Measurements from ENCODE around the gene HSPA6.

The HSPA6 gene

GRCh38 chr1:161503394-161503748 is 21.0 kb upstream of the HSPA6 start:
- POLR2A ChIA-PET: no interaction called here
- Histone ChIP-seq H3K27ac (ENCODE audit: extremely low read depth, low read depth, low read length) (no peak overlapping the region), H3K9me3 (ENCODE audit: control insufficient read depth, insufficient read depth, low read depth, low read length) (no peaks in the 10 kb centered on the region), H3K4me1 (ENCODE audit: control insufficient read depth, insufficient read depth, low read length) (peaks cover 14% of the 10 kb centered on the region), H3K4me3 (ENCODE audit: low read depth, low read length) (no peak overlapping the region), H3K36me3 (ENCODE audit: control insufficient read depth in 2 of 2, insufficient read depth in 1 of 2, low read length in 2 of 2) (no peaks in the 10 kb centered on the region)
- CTCF ChIA-PET: interaction anchor here (1.6 to 1.8 kb wide), 2 partner anchors 16 to 19 kb away, joined by 3 to 12 read pairs; no protein-coding TSS in a partner anchor
- TF ChIP-seq ZNF2 (tag by site-specific recombination; IDR thresholded peaks at IDR 0.05) (no peak), GLI2 (tag by site-specific recombination; IDR thresholded peaks at IDR 0.05; ENCODE audit: borderline replicate concordance, low read depth) (no peak), ZNF549 (tag by site-specific recombination; IDR thresholded peaks at IDR 0.05) (no peak), ZNF341 (tag by site-specific recombination; IDR thresholded peaks at IDR 0.05; ENCODE audit: low read depth) (no peak)

DNA sequence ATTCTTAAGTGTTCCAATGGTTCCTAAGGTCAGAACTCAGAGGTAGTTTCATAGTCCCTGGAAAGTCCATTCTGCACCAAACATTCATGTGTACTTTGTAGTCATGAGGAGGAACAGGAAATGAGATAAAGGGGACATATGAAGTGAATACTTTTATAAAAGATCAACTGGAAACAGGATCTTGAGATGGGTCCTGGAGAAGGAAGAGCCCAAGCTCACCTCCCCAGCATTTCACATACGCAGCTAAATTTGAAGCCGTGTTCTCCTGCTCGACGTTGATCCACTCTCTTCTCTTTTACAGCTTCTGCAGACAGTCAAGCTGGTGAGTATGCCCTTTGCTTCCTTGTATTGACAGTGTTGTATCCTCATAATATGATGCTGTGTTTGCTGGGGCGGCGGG is 18.7 kb upstream of the HSPA6 start:
- H3K36me3 ChIP-seq (ENCODE audit: control insufficient read depth in 2 of 2, insufficient read depth in 1 of 2, low read length in 2 of 2): no peaks in the 10 kb centered on the region
- H3K9me3 ChIP-seq (ENCODE audit: control insufficient read depth, insufficient read depth, low read depth, low read length): no peaks in the 10 kb centered on the region
- peaks cover 14% of the 10 kb centered on the region for H3K4me1 ChIP-seq (ENCODE audit: control insufficient read depth, insufficient read depth, low read length)
- ChIA-PET POLR2A (no interaction called here), CTCF (interaction anchor here (1.4 to 1.8 kb wide), 2 partner anchors 19 to 20 kb away, joined by 4 to 5 read pairs; no protein-coding TSS in a partner anchor)
- TF ChIP-seq ZNF112 (tag by site-specific recombination; IDR thresholded peaks at IDR 0.05) (no peak), ZNF132 (tag by site-specific recombination; IDR thresholded peaks at IDR 0.05; ENCODE audit: borderline replicate concordance) (no peak), SP3 (tag by site-specific recombination; IDR thresholded peaks at IDR 0.05) (no peak), ZBTB7A (tag by site-specific recombination; IDR thresholded peaks at IDR 0.05; ENCODE audit: low read depth) (no peak), ZNF585B (tag by site-specific recombination; IDR thresholded peaks at IDR 0.05) (no peak), ZNF530 (tag by site-specific recombination; IDR thresholded peaks at IDR 0.05; ENCODE audit: low read depth) (no peak), ZNF423 (tag by site-specific recombination; IDR thresholded peaks at IDR 0.05) (no peak), ZNF138 (tag by site-specific recombination; IDR thresholded peaks at IDR 0.05; ENCODE audit: borderline replicate concordance) (no peak), ZNF366 (tag by site-specific recombination; conservative IDR thresholded peaks at IDR 0.05) (no peak), ZNF292 (tag by site-specific recombination; IDR thresholded peaks at IDR 0.05; ENCODE audit: borderline replicate concordance, low read depth) (no peak), ZNF660 (tag by site-specific recombination; IDR thresholded peaks at IDR 0.05) (no peak), ZNF558 (tag by site-specific recombination; IDR thresholded peaks at IDR 0.05) (no peak), ZNF677 (tag by site-specific recombination; IDR thresholded peaks at IDR 0.05) (no peak)
- no peak overlapping the region for H3K4me3 ChIP-seq (ENCODE audit: low read depth, low read length)
- H3K27ac ChIP-seq (ENCODE audit: extremely low read depth, low read depth, low read length): no peak overlapping the region

DNA sequence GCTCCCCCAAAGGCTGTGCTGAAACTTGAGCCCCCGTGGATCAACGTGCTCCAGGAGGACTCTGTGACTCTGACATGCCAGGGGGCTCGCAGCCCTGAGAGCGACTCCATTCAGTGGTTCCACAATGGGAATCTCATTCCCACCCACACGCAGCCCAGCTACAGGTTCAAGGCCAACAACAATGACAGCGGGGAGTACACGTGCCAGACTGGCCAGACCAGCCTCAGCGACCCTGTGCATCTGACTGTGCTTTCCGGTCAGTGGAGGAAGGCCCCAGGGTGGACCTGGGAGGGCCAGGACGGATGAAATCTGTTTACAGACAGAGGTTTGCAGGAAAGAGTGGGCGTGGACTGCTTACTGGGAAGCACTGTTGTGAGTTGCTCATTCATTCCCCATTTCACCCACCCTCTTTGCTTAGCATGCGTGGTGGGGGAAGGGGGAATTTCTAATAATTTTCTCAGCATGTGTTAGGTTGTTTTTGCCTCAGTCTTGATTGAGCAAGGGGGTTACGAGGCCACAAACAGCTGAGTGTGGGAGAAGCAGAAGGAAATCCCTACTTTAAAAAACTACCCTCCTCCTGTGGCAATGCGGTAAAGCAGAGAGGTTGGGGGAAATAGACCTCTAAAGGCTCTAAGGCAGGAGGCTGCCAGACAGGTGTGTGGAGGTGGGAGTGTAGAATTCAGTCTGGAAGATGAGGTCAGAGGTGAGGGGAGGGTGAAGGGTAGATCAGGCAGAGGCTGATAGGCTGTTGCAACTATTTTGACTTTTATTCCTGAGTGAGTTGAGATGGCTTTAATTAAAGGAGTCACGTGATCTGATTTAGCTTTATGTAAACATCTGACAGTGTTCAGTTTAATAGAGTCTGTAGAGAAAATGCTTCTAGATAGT is 17.8 kb upstream of the HSPA6 start:
- ChIA-PET POLR2A (no interaction called here), CTCF (interaction anchor here (0.6 to 1.4 kb wide), 7 partner anchors 10 to 235 kb away, joined by 3 to 5 read pairs (median 4); no protein-coding TSS in a partner anchor)
- Histone ChIP-seq H3K9me3 (ENCODE audit: control insufficient read depth, insufficient read depth, low read depth, low read length) (no peaks in the 10 kb centered on the region), H3K4me1 (ENCODE audit: control insufficient read depth, insufficient read depth, low read length) (peaks cover 14% of the 10 kb centered on the region), H3K36me3 (ENCODE audit: control insufficient read depth in 2 of 2, insufficient read depth in 1 of 2, low read length in 2 of 2) (no peaks in the 10 kb centered on the region), H3K27ac (ENCODE audit: extremely low read depth, low read depth, low read length) (no peak overlapping the region), H3K4me3 (ENCODE audit: low read depth, low read length) (no peak overlapping the region)
- TF ChIP-seq KLF8 (tag by site-specific recombination; IDR thresholded peaks at IDR 0.05) (0 out of 2 replicates have a peak, but pooled peaks have one; percentile 36), ZBTB17 (tag by site-specific recombination; IDR thresholded peaks at IDR 0.05) (peak; percentile 92), ZNF837 (tag by site-specific recombination; IDR thresholded peaks at IDR 0.05) (no peak), ZIC2 (tag by site-specific recombination; IDR thresholded peaks at IDR 0.05) (peak; percentile 67), WT1 (tag by site-specific recombination; IDR thresholded peaks at IDR 0.05) (0 out of 2 replicates have a peak, but pooled peaks have one; percentile 50), SCRT2 (tag by site-specific recombination; IDR thresholded peaks at IDR 0.05) (0 out of 2 replicates have a peak, but pooled peaks have one; percentile 9)
- TF ChIP-seq, protein P1, sequence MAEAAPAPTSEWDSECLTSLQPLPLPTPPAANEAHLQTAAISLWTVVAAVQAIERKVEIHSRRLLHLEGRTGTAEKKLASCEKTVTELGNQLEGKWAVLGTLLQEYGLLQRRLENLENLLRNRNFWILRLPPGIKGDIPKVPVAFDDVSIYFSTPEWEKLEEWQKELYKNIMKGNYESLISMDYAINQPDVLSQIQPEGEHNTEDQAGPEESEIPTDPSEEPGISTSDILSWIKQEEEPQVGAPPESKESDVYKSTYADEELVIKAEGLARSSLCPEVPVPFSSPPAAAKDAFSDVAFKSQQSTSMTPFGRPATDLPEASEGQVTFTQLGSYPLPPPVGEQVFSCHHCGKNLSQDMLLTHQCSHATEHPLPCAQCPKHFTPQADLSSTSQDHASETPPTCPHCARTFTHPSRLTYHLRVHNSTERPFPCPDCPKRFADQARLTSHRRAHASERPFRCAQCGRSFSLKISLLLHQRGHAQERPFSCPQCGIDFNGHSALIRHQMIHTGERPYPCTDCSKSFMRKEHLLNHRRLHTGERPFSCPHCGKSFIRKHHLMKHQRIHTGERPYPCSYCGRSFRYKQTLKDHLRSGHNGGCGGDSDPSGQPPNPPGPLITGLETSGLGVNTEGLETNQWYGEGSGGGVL (tag by site-specific recombination; IDR thresholded peaks at IDR 0.05): peak; percentile 63
- TF ChIP-seq, protein P2, sequence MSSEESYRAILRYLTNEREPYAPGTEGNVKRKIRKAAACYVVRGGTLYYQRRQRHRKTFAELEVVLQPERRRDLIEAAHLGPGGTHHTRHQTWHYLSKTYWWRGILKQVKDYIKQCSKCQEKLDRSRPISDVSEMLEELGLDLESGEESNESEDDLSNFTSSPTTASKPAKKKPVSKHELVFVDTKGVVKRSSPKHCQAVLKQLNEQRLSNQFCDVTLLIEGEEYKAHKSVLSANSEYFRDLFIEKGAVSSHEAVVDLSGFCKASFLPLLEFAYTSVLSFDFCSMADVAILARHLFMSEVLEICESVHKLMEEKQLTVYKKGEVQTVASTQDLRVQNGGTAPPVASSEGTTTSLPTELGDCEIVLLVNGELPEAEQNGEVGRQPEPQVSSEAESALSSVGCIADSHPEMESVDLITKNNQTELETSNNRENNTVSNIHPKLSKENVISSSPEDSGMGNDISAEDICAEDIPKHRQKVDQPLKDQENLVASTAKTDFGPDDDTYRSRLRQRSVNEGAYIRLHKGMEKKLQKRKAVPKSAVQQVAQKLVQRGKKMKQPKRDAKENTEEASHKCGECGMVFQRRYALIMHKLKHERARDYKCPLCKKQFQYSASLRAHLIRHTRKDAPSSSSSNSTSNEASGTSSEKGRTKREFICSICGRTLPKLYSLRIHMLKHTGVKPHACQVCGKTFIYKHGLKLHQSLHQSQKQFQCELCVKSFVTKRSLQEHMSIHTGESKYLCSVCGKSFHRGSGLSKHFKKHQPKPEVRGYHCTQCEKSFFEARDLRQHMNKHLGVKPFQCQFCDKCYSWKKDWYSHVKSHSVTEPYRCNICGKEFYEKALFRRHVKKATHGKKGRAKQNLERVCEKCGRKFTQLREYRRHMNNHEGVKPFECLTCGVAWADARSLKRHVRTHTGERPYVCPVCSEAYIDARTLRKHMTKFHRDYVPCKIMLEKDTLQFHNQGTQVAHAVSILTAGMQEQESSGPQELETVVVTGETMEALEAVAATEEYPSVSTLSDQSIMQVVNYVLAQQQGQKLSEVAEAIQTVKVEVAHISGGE (tag by site-specific recombination; conservative IDR thresholded peaks at IDR 0.05; ENCODE audit: low read depth): no peak
- TF ChIP-seq, protein P3, sequence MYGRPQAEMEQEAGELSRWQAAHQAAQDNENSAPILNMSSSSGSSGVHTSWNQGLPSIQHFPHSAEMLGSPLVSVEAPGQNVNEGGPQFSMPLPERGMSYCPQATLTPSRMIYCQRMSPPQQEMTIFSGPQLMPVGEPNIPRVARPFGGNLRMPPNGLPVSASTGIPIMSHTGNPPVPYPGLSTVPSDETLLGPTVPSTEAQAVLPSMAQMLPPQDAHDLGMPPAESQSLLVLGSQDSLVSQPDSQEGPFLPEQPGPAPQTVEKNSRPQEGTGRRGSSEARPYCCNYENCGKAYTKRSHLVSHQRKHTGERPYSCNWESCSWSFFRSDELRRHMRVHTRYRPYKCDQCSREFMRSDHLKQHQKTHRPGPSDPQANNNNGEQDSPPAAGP (tag by site-specific recombination; IDR thresholded peaks at IDR 0.05): 0 out of 2 replicates have a peak, but pooled peaks have one; percentile 23
